Measurements from ENCODE around the gene SPDYE3. TPM values are rescaled to one million over a fixed set of nuclear protein-coding genes. Genes with fewer than 3 reads are reported as not detected.
"Not testable (repeated sequence)": the region's sequence is repeated elsewhere in the genome, so short reads cannot be mapped to it uniquely, and the experiment has no call there.

The SPDYE3 gene
- not detected for total RNA-seq
- long read RNA-seq: 0 reads

- DNase-seq; intact Hi-C loops (cut with DNase I); ATAC-seq: not testable (repeated sequence)
Measured at GRCh38 chr7:100307402-100307801, at the start of gene SPDYE3. Gene SPDYE3 (plus strand): TSS chr7:100307702. CDS start chr7:100307886, 184 bp downstream.

GRCh38 chr7:100259984-100260383 lies 47.5 kb upstream of the SPDYE3 start:
- ATAC-seq; DNase-seq; intact Hi-C loops (cut with DNase I): not testable (repeated sequence)

- intact Hi-C loops (cut with DNase I); ATAC-seq; DNase-seq: not testable (repeated sequence)
Measured at GRCh38 chr7:100262896-100263295, 44.6 kb upstream of the SPDYE3 start.

GRCh38 chr7:100264223-100264622 lies 43.3 kb upstream of the SPDYE3 start:
- DNase-seq; ATAC-seq; intact Hi-C loops (cut with DNase I): not testable (repeated sequence)

- DNase-seq; intact Hi-C loops (cut with DNase I); ATAC-seq: not testable (repeated sequence)
Measured at GRCh38 chr7:100264669-100265165, 42.8 kb upstream of the SPDYE3 start.

- DNase-seq; intact Hi-C loops (cut with DNase I); ATAC-seq: not testable (repeated sequence)
Measured at GRCh38 chr7:100265851-100266250, 41.7 kb upstream of the SPDYE3 start.

- no peak for DNase-seq
- ATAC-seq: no peak
- intact Hi-C loops (cut with DNase I): no loop called here
Measured at GRCh38 chr7:100266576-100267354, 40.7 kb upstream of the SPDYE3 start.

- intact Hi-C loops (cut with DNase I): no loop called here
- DNase-seq: no peak
- no peak for ATAC-seq
Measured at GRCh38 chr7:100267648-100268047, 39.9 kb upstream of the SPDYE3 start.

GRCh38 chr7:100268882-100269281 lies 38.6 kb upstream of the SPDYE3 start:
- intact Hi-C loops (cut with DNase I); ATAC-seq; DNase-seq: not testable (repeated sequence)

- ATAC-seq; intact Hi-C loops (cut with DNase I); DNase-seq: not testable (repeated sequence)
Measured at GRCh38 chr7:100269306-100270045, 38.0 kb upstream of the SPDYE3 start.

- DNase-seq; ATAC-seq; intact Hi-C loops (cut with DNase I): not testable (repeated sequence)
Measured at GRCh38 chr7:100270046-100270918, 37.2 kb upstream of the SPDYE3 start.

- DNase-seq; intact Hi-C loops (cut with DNase I): not testable (repeated sequence)
- ATAC-seq: peak in 1 of 2 donors; percentile 17
Measured at GRCh38 chr7:100270941-100271593, 36.4 kb upstream of the SPDYE3 start.

GRCh38 chr7:100271716-100272537 lies 35.6 kb upstream of the SPDYE3 start:
- intact Hi-C loops (cut with DNase I): no loop called here
- ATAC-seq (peak; percentile 92 to 95), DNase-seq (peak; percentile 99)

GRCh38 chr7:100272538-100272902 lies 35.0 kb upstream of the SPDYE3 start:
- ATAC-seq; intact Hi-C loops (cut with DNase I); DNase-seq: not testable (repeated sequence)

- no peak for DNase-seq
Measured at GRCh38 chr7:100275120-100275519, 32.4 kb upstream of the SPDYE3 start.

GRCh38 chr7:100276126-100276525 lies 31.4 kb upstream of the SPDYE3 start:
- DNase-seq; ATAC-seq; intact Hi-C loops (cut with DNase I): not testable (repeated sequence)

More at GRCh38 chr7:100275120-100275519, 32.4 kb upstream of the SPDYE3 start:
- intact Hi-C loops (cut with DNase I): no loop called here
- no peak for ATAC-seq

- DNase-seq; ATAC-seq; intact Hi-C loops (cut with DNase I): not testable (repeated sequence)
Measured at GRCh38 chr7:100282069-100282608, 25.4 kb upstream of the SPDYE3 start.
